ENCODE data around the gene INPP5A. TPM values are rescaled to one million over a fixed set of nuclear protein-coding genes. Genes with fewer than 3 reads are reported as not detected.

INPP5A gene
- total and polyA plus RNA-seq, 10 of the 15 experiments (the other 5 are each of a cell fraction or from before 2014, with no cell fraction given): 0.52 to 15.0 (median 6.3) TPM

GRCh38 chr10:132707121-132707775 is 169.7 kb downstream of the INPP5A start:
- ChIA-PET CTCF (no interaction called here), SMC1A (ENCODE audit: uncharacterized antibody, unreplicated experiment) (no interaction called here), RAD21 (ENCODE audit: unreplicated experiment) (no interaction called here), POLR2A (no interaction called here)
- no peak for ATAC-seq
- FAIRE-seq: no peak
- Histone ChIP-seq H3K36me3 (ENCODE audit: control insufficient read depth in 2 of 2, insufficient read depth in 2 of 2, low read length in 1 of 2) (peaks cover 0 to 3% of the 10 kb centered on the region in 2 experiments; a peak in 2 of 4 replicates), H3K4me3 (no peak overlapping the region), H3K9me3 (replicated peaks; ENCODE audit: control insufficient read depth, insufficient read depth, low read length) (peaks cover 8% of the 10 kb centered on the region; the same call in 1 of the 3 replicates), H2AFZ (ENCODE audit: control insufficient read depth, low read depth, low read length) (no peak overlapping the region), H3K9ac (ENCODE audit: control insufficient read depth, insufficient read depth, low read length) (no peak overlapping the region), H4K20me1 (ENCODE audit: control insufficient read depth, insufficient read depth) (no peaks in the 10 kb centered on the region), H3K27ac (ENCODE audit: control insufficient read depth, insufficient read depth) (no peak overlapping the region), H3K4me2 (ENCODE audit: control insufficient read depth, insufficient read depth) (no peak overlapping the region), H3K27me3 (replicated peaks in 1 of 2; ENCODE audit: control insufficient read depth in 2 of 2, insufficient read depth in 2 of 2, low read length in 1 of 2) (no peaks in the 10 kb centered on the region), H3K79me2 (ENCODE audit: control insufficient read depth, insufficient read depth, low read length) (no peaks in the 10 kb centered on the region), H3K4me1 (ENCODE audit: control insufficient read depth, insufficient read depth, low read length) (no peaks in the 10 kb centered on the region)
- BruUV-seq (replicated peaks): no TSS peak
- in situ Hi-C loops (cut with MboI) (no loop called here), intact Hi-C loops (cut with micrococcal nuclease; ENCODE audit: unreplicated experiment) (no loop called here)
- 91% methylated on average over 14 of the region's 14 CpGs for WGBS (ENCODE audit: insufficient coverage, insufficient replicate concordance, low lambda C conversion rate, missing lambda C conversion rate)
- TF ChIP-seq POLR2A (IDR thresholded peaks at IDR 0.05; ENCODE audit: low read depth, low read length) (no peak), ZBTB4 (CRISPR knock-in tag; IDR thresholded peaks at IDR 0.05) (no peak), RAD51 (IDR thresholded peaks at IDR 0.05) (no peak), TCF7 (IDR thresholded peaks at IDR 0.05; ENCODE audit: borderline replicate concordance) (no peak), LARP7 (IDR thresholded peaks at IDR 0.05) (no peak), IKZF2 (IDR thresholded peaks at IDR 0.05) (no peak), ZZZ3 (IDR thresholded peaks at IDR 0.05; ENCODE audit: control insufficient read depth, insufficient read length, low read depth) (no peak), BMI1 (IDR thresholded peaks at IDR 0.05; ENCODE audit: borderline replicate concordance) (no peak), GATAD2B (conservative IDR thresholded peaks at IDR 0.05; ENCODE audit: low read depth) (no peak), JUND (IDR thresholded peaks at IDR 0.05; ENCODE audit: low read depth, low read length) (no peak), JUNB (IDR thresholded peaks at IDR 0.05) (no peak), BCL11A (IDR thresholded peaks at IDR 0.05; ENCODE audit: low read depth, low read length) (no peak), IRF4 (IDR thresholded peaks at IDR 0.05; ENCODE audit: low read depth, low read length) (no peak), RB1 (IDR thresholded peaks at IDR 0.05; ENCODE audit: borderline replicate concordance) (no peak)
- TF ChIP-seq, protein P1, sequence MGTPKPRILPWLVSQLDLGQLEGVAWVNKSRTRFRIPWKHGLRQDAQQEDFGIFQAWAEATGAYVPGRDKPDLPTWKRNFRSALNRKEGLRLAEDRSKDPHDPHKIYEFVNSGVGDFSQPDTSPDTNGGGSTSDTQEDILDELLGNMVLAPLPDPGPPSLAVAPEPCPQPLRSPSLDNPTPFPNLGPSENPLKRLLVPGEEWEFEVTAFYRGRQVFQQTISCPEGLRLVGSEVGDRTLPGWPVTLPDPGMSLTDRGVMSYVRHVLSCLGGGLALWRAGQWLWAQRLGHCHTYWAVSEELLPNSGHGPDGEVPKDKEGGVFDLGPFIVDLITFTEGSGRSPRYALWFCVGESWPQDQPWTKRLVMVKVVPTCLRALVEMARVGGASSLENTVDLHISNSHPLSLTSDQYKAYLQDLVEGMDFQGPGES (IDR thresholded peaks at IDR 0.05): no peak
- no peak for DNase-seq (ENCODE audit: low read depth, low spot score)

Data from GM12878 (cell line).